Kidney (tissue), 14 donors: ENCODE data around the gene UBE2D1. TPM values are rescaled to one million over a fixed set of nuclear protein-coding genes. Genes with fewer than 3 reads are reported as not detected.
A peak's percentile ranks its signal among the peaks of the same experiment; 100 is the strongest.

Experiments used
- DNase-seq, 5 donors: peaks; one replicate each; pipeline ENCODE4 v3.0.0-alpha.2; 2013 to 2020
- FAIRE-seq: peaks from 2 replicates; lab custom pipeline; 2012; peaks lifted over from hg19 to GRCh38; lab: Jason Lieb, UNC
- H3K27ac ChIP-seq, 2 donors: one replicate each; pipeline ENCODE4 v1.7.0; 2013; ENCODE audit warnings: low read depth in 2 of 2, low read length in 2 of 2, inconsistent platforms in 1 of 2
- H3K27me3 ChIP-seq: one replicate; pipeline ENCODE4 v1.7.1; 2013; ENCODE audit warnings: low read length, inconsistent platforms; ENCODE audit not compliant: control insufficient read depth, insufficient read depth
- H3K36me3 ChIP-seq, 3 donors: one replicate each; pipeline versions ENCODE4 v1.7.0 to v1.7.1; 2013; ENCODE audit warnings: low read length in 3 of 3, control low read depth in 1 of 3, inconsistent platforms in 1 of 3; ENCODE audit not compliant: insufficient read depth in 3 of 3, control insufficient read depth in 2 of 3
- H3K4me1 ChIP-seq, 3 donors: one replicate each; pipeline versions ENCODE4 v1.7.0 to v1.7.1; 2013; ENCODE audit warnings: low read length in 3 of 3, inconsistent platforms in 1 of 3, low read depth in 1 of 3; ENCODE audit not compliant: control insufficient read depth in 2 of 3, insufficient read depth in 2 of 3
- H3K4me3 ChIP-seq, 3 donors: one replicate each; pipeline versions ENCODE4 v1.7.0 to v1.8.1; 2013; ENCODE audit warnings: low read length in 3 of 3, control low read depth in 1 of 3, inconsistent platforms in 1 of 3
- H3K9ac ChIP-seq, 3 donors: one replicate each; pipeline versions ENCODE4 v1.7.0 to v1.7.1; 2013; ENCODE audit warnings: low read length in 3 of 3, control low read depth in 1 of 3, inconsistent platforms in 1 of 3
- H3K9me3 ChIP-seq, 3 donors: one replicate each; pipeline versions ENCODE4 v1.7.0 to v1.7.1; 2013; ENCODE audit warnings: low read length in 3 of 3, control low read depth in 1 of 3, inconsistent platforms in 1 of 3; ENCODE audit not compliant: control insufficient read depth in 2 of 3, insufficient read depth in 1 of 3
- intact Hi-C: fragments of 100-400 bp; cut with DNase I; formaldehyde crosslinking; loops from one replicate; pipeline ENCODE4 v1.11.1; 2022
- polyA plus RNA-seq: library from polyadenylated mRNA; stranded (reverse); fragments of 350-450 nt; fragmentation: Illumina TruSeq; extraction: RNeasy Lipid Tissue Mini Kit (QIAGEN cat#74804); gene quantifications from one replicate; pipeline ENCODE4 v1.2.3, GENCODE V29; 2014; ENCODE audit warnings: low read depth, low replicate concordance; ENCODE audit not compliant: insufficient read depth
- total RNA-seq: library from RNA; stranded (reverse); fragmentation: NEBNext Ultra II Directional; extraction: Animal tissue kit (Norgen Biotek cat#: 25700); gene quantifications from one replicate; pipeline ENCODE4 v1.2.1, GENCODE V29; 2021
- TF ChIP-seq, protein P1 (sequence below): IDR thresholded peaks from 3 replicates; pipeline ENCODE4 v1.5.1; 2012; ENCODE audit warnings: mild to moderate bottlenecking, moderate library complexity, borderline replicate concordance; ENCODE audit not compliant: insufficient read depth; ENCODE audit errors: extremely low read depth
- donor health status: control.
- donor health status: control.
- donor health status: control.
- donor health status: control.
- donor health status: control.
- donor health status: DM: yes; HTN: yes; CAD: no.
- donor health status: Normal renal cell carcinoma (clear cell type).

UBE2D1 gene
- total and polyA plus RNA-seq, 2 donors from 2014 or later = 12.0 to 15.4 TPM

DNA sequence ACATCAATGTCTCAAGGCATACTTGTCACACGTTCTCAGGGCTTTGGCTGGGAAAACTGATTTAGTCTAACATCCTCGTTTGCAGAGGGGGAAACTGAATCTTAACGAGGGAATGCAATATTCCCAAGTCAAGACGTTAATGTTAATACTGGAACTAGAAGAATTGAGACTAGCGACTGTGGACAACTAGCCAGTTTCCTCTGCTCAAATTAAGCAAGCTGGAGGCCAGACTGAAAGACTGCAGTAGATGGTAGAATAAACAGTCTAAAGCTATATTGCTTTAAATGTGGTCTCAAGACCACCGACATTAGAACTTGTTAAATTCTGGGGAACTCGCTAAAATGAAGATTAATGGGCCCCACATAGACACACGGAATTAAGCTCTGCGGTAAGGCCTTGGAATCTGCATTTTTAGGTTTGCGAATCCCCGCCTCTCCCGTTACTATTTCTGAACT lies 49.8 kb downstream of the UBE2D1 start:
- TF ChIP-seq, protein P1, sequence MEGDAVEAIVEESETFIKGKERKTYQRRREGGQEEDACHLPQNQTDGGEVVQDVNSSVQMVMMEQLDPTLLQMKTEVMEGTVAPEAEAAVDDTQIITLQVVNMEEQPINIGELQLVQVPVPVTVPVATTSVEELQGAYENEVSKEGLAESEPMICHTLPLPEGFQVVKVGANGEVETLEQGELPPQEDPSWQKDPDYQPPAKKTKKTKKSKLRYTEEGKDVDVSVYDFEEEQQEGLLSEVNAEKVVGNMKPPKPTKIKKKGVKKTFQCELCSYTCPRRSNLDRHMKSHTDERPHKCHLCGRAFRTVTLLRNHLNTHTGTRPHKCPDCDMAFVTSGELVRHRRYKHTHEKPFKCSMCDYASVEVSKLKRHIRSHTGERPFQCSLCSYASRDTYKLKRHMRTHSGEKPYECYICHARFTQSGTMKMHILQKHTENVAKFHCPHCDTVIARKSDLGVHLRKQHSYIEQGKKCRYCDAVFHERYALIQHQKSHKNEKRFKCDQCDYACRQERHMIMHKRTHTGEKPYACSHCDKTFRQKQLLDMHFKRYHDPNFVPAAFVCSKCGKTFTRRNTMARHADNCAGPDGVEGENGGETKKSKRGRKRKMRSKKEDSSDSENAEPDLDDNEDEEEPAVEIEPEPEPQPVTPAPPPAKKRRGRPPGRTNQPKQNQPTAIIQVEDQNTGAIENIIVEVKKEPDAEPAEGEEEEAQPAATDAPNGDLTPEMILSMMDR = no peak
- no peak for DNase-seq
- Histone ChIP-seq H3K4me3 (peak overlapping the region; percentile 75 to 98 (median 96)), H3K36me3 (peaks cover 4 to 15% (median 11%) of the 10 kb centered on the region in 3 donors), H3K4me1 (peaks cover 0 to 7% (median 0%) of the 10 kb centered on the region in 3 donors), H3K27ac (peak overlapping the region; percentile 76 to 81), H3K9ac (peak overlapping the region; percentile 63 to 80 (median 79)), H3K9me3 (no peaks in the 10 kb centered on the region), H3K27me3 (no peaks in the 10 kb centered on the region)
- no peak for FAIRE-seq
- intact Hi-C loops = no loop called here

DNA sequence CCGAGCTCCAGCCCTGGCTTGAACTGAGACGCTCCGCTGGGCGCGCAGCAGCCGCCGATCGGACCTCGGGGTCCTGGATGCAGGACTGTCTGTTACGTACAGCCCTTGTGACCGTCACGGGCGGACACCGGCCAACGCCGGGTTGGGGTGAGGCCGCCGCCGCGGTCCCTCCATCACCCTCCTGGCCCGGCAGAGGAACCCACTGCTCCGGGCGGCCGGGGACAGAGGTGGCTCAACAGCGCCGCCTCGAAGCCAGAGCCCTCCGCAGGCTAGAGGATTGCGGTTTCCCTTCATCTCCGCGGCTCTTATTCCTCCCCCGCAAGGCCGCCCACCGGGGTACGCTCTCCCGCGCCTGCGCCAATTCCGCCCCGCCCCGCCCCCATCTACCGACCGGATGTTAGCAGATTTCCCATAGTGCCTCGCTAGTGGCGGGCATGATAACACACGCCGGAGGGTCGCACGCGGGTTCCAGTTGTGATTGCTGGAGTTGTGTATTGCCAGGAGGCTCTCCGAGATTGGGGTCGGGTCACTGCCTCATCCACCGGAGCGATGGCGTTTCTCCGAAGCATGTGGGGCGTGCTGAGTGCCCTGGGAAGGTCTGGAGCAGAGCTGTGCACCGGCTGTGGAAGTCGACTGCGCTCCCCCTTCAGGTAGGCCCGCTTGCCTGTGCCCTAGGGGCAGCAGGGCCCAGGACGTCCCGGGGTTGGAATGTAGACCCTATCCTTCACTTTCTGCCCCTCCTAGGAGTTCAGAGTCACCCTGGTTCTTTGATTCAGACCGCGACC lies 50.4 kb downstream of the UBE2D1 start, which contains the start of gene TFAM:
TSS of gene TFAM (plus strand) at position 412 of the 785 bp plus-strand sequence. CDS start at position 550, 138 bp downstream.
- Histone ChIP-seq H3K4me3 (peak within 1 kb of the TSS; percentile 92 to 98 (median 96)), H3K36me3 (peaks cover 4 to 20% (median 17%) of the 10 kb centered on the region in 3 donors), H3K27ac (peak within 1 kb of the TSS; percentile 81 to 84), H3K9ac (peak within 1 kb of the TSS; percentile 94 to 95 (median 94)), H3K27me3 (no peaks in the 10 kb centered on the region), H3K4me1 (peaks cover 0 to 7% (median 0%) of the 10 kb centered on the region in 3 donors), H3K9me3 (no peaks in the 10 kb centered on the region)
- TF ChIP-seq, protein P1 = peak; percentile 59
- peak; percentile 97 to 98 (median 97) for DNase-seq
- no peak for FAIRE-seq
- intact Hi-C loops = no loop called here

DNA sequence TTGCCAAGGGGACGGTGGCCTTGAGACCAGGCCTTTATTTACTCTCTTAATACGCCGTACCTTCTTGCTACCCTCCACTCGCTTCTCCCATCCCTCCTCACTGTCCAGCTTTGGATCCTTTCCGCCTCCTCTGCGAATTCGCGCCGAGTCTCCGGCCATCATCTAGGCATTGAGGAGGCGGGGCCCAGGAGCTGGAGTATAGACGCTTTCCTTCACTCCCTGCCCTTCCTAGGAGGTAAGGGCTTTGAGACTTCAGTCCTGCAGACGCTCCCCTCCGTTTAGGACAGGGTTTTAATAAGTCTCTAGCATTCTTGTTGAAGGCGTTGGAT lies 50.9 kb downstream of the UBE2D1 start:
- peaks cover 4 to 25% (median 17%) of the 10 kb centered on the region in 3 donors for H3K36me3 ChIP-seq
- H3K27me3 ChIP-seq = no peaks in the 10 kb centered on the region
- intact Hi-C loops = no loop called here
- peak overlapping the region; percentile 92 to 98 (median 96) for H3K4me3 ChIP-seq
- H3K27ac ChIP-seq = peak overlapping the region; percentile 81 to 84
- FAIRE-seq (no peak), DNase-seq (peak in 2 of 5 donors; percentile 58 to 60)
- no peaks in the 10 kb centered on the region for H3K9me3 ChIP-seq
- TF ChIP-seq, protein P1 = no peak
- H3K9ac ChIP-seq = peak overlapping the region; percentile 94 to 95 (median 94)
- H3K4me1 ChIP-seq = peaks cover 0 to 7% (median 0%) of the 10 kb centered on the region in 3 donors
